H1 (cell line): Measurements from ENCODE around the gene COL5A1. TPM values are rescaled to one million over a fixed set of nuclear protein-coding genes. Genes with fewer than 3 reads are reported as not detected.

Experiments
- CTCF ChIA-PET: fragments of 300-600 bp; sonication (Branson Sonifier 250); formaldehyde crosslinking; loops from one replicate; lab custom pipeline; 2021; ENCODE audit not compliant: partially characterized antibody; lab: Charles Lee
- POLR2A ChIA-PET: fragments of 300-600 bp; sonication (Branson Sonifier 250); formaldehyde crosslinking; loops from one replicate; lab custom pipeline; 2021; ENCODE audit warnings: inconsistent platforms; ENCODE audit not compliant: partially characterized antibody; lab: Charles Lee
- DNase-seq, 2 experiments: peaks; one replicate each; pipeline versions ENCODE4 v3.0.0 to v3.0.0-alpha.2; 2010 to 2022; ENCODE audit warnings: low spot score in 2 of 2, low read depth in 1 of 2, mixed read lengths in 1 of 2
- FAIRE-seq: peaks from 2 replicates; lab custom pipeline; 2011; peaks lifted over from hg19 to GRCh38; lab: Jason Lieb, UNC
- H2AFZ ChIP-seq: 2 replicates; pipeline ENCODE4 v1.8.1; 2012; ENCODE audit warnings: low read length, inconsistent platforms
- H2AK5ac ChIP-seq: 2 replicates; pipeline ENCODE4 v1.6.1; 2013; ENCODE audit warnings: low read depth, low read length
- H2BK120ac ChIP-seq: replicated peaks from 2 replicates; pipeline ENCODE3; 2013; ENCODE audit warnings: low read depth, low read length, inconsistent platforms
- H2BK12ac ChIP-seq: 2 replicates; pipeline ENCODE4 v1.6.1; 2013; ENCODE audit warnings: low read depth, low read length
- H2BK15ac ChIP-seq: 2 replicates; pipeline ENCODE4 v1.6.1; 2013; ENCODE audit warnings: low read length
- H2BK20ac ChIP-seq: 2 replicates; pipeline ENCODE4 v1.6.1; 2013; ENCODE audit warnings: low read length
- H2BK5ac ChIP-seq: 2 replicates; pipeline ENCODE4 v1.6.1; 2013; ENCODE audit warnings: low read depth, low read length
- H3K14ac ChIP-seq: 2 replicates; pipeline ENCODE4 v1.6.1; 2013; ENCODE audit warnings: inconsistent platforms; ENCODE audit not compliant: insufficient read length
- H3K18ac ChIP-seq: 2 replicates; pipeline ENCODE4 v1.6.1; 2013; ENCODE audit warnings: low read length; ENCODE audit errors: extremely low read depth
- H3K23ac ChIP-seq: 2 replicates; pipeline ENCODE4 v1.6.1; 2013; ENCODE audit warnings: inconsistent platforms; ENCODE audit not compliant: insufficient read length
- H3K23me2 ChIP-seq: 2 replicates; pipeline ENCODE4 v1.6.1; 2013; ENCODE audit warnings: low read depth, low read length
- H3K27ac ChIP-seq: 2 replicates; pipeline ENCODE4 v1.6.1; 2011; ENCODE audit warnings: low read depth, low read length, inconsistent platforms
- H3K27me3 ChIP-seq, 4 experiments: replicated peaks in 1 of 4; 1 replicate in 1 of 4; 2 replicates in 3 of 4; pipeline versions ENCODE4 v1.6.1 to v1.8.1; 2011 to 2013; ENCODE audit warnings: low read length in 3 of 4, mild to moderate bottlenecking in 3 of 4, inconsistent platforms in 2 of 4, mixed read lengths in 2 of 4, moderate library complexity in 1 of 4; ENCODE audit not compliant: control insufficient read depth in 3 of 4, insufficient read depth in 3 of 4; ENCODE audit errors: extremely low read depth in 1 of 4
- H3K36me3 ChIP-seq, 4 experiments: 2 replicates each; pipeline versions ENCODE4 v1.6.1 to v1.8.1; 2011 to 2013; ENCODE audit warnings: mild to moderate bottlenecking in 4 of 4, low read length in 3 of 4, moderate library complexity in 2 of 4, control low read depth in 1 of 4, inconsistent platforms in 1 of 4; ENCODE audit not compliant: insufficient read depth in 4 of 4, control insufficient read depth in 2 of 4
- H3K4ac ChIP-seq: replicated peaks from 2 replicates; pipeline ENCODE3; 2013; ENCODE audit warnings: low read length, low read depth, mixed read lengths, inconsistent platforms; ENCODE audit not compliant: insufficient read length
- H3K4me1 ChIP-seq, 4 experiments: replicated peaks in 1 of 4; 1 replicate in 1 of 4; 2 replicates in 3 of 4; pipeline versions ENCODE4 v1.6.1 to v1.8.1; 2011 to 2013; ENCODE audit warnings: low read length in 3 of 4, inconsistent platforms in 2 of 4, mixed read lengths in 1 of 4; ENCODE audit not compliant: insufficient read depth in 4 of 4, control insufficient read depth in 3 of 4
- H3K4me2 ChIP-seq, 2 experiments: 2 replicates each; pipeline versions ENCODE4 v1.6.1 to v1.8.1; 2011 to 2013; ENCODE audit warnings: low read depth in 2 of 2, low read length in 2 of 2, control low read depth in 1 of 2, inconsistent platforms in 1 of 2, mild to moderate bottlenecking in 1 of 2; ENCODE audit not compliant: insufficient read depth in 1 of 2
- H3K4me3 ChIP-seq, 4 experiments: fragments of 200-600, 300-600 bp in 1 of 4; sonication (generic), shearing (Covaris generic), sonication (Bioruptor Twin) in 1 of 4; 2 replicates each; pipeline versions ENCODE4 v1.5.1 to v1.8.1; 2011 to 2016; ENCODE audit warnings: low read length in 4 of 4, low read depth in 3 of 4, control low read depth in 2 of 4, inconsistent platforms in 2 of 4, mild to moderate bottlenecking in 2 of 4, mixed read lengths in 1 of 4, moderate library complexity in 1 of 4; ENCODE audit not compliant: insufficient read depth in 2 of 4; ENCODE audit errors: extremely low read depth in 1 of 4
- H3K56ac ChIP-seq: replicated peaks from 2 replicates; pipeline ENCODE3; 2013; ENCODE audit warnings: low read depth, mild to moderate bottlenecking, mixed read lengths, low read length, inconsistent platforms; ENCODE audit not compliant: insufficient read length
- H3K79me1 ChIP-seq: 2 replicates; pipeline ENCODE4 v1.6.1; 2013; ENCODE audit warnings: low read depth, low read length, control low read depth
- H3K79me2 ChIP-seq, 2 experiments: 2 replicates each; pipeline versions ENCODE4 v1.6.1 to v1.8.1; 2012 to 2013; ENCODE audit warnings: low read length in 2 of 2, mild to moderate bottlenecking in 2 of 2, inconsistent platforms in 1 of 2; ENCODE audit not compliant: insufficient read depth in 2 of 2, control insufficient read depth in 1 of 2
- H3K9ac ChIP-seq, 4 experiments: replicated peaks in 1 of 4; 1 replicate in 1 of 4; 2 replicates in 3 of 4; pipeline versions ENCODE4 v1.6.1 to v1.8.1; 2011 to 2013; ENCODE audit warnings: low read depth in 3 of 4, low read length in 3 of 4, control low read depth in 2 of 4, mild to moderate bottlenecking in 2 of 4, moderate library complexity in 2 of 4, inconsistent platforms in 1 of 4; ENCODE audit errors: extremely low read depth in 1 of 4
- H3K9me3 ChIP-seq, 2 experiments: 2 replicates each; pipeline versions ENCODE4 v1.6.1 to v1.8.1; 2012 to 2013; ENCODE audit warnings: mild to moderate bottlenecking in 2 of 2, moderate library complexity in 2 of 2, control low read depth in 1 of 2, inconsistent platforms in 1 of 2, low read depth in 1 of 2, low read length in 1 of 2, mixed read lengths in 1 of 2; ENCODE audit not compliant: insufficient read depth in 2 of 2
- H4K20me1 ChIP-seq, 2 experiments: replicated peaks in 1 of 2; 2 replicates each; pipeline versions ENCODE3 to v1.8.1; 2011 to 2013; ENCODE audit warnings: inconsistent platforms in 2 of 2, low read length in 2 of 2, mild to moderate bottlenecking in 1 of 2; ENCODE audit not compliant: insufficient read depth in 2 of 2, control insufficient read depth in 1 of 2
- H4K5ac ChIP-seq: 2 replicates; pipeline ENCODE4 v1.6.1; 2013; ENCODE audit warnings: low read length, low read depth, mixed read lengths, inconsistent platforms; ENCODE audit not compliant: insufficient read length
- H4K8ac ChIP-seq: 2 replicates; pipeline ENCODE4 v1.8.0; 2013; ENCODE audit warnings: mild to moderate bottlenecking, moderate library complexity, low read length, inconsistent platforms; ENCODE audit not compliant: insufficient read depth; ENCODE audit errors: extremely low read depth
- H4K91ac ChIP-seq: replicated peaks from 2 replicates; pipeline ENCODE3; 2013; ENCODE audit warnings: low read length, mixed read lengths, inconsistent platforms; ENCODE audit not compliant: insufficient read length
- ASH2L ChIP-seq: fragments of 200-600, 300-600 bp; sonication (generic); IDR thresholded peaks from one replicate; pipeline ENCODE4 v1.7.1; 2017; ENCODE audit warnings: low read length
- BCL11A ChIP-seq, 2 experiments: IDR thresholded peaks; one replicate each; pipeline ENCODE4 v1.6.1; 2011; ENCODE audit warnings: low read depth in 2 of 2, low read length in 2 of 2, mild to moderate bottlenecking in 2 of 2
- FOSL1 ChIP-seq: IDR thresholded peaks from 2 replicates; pipeline ENCODE4 v1.6.1; 2011; ENCODE audit warnings: mild to moderate bottlenecking, low read depth, low read length, moderate library complexity; ENCODE audit not compliant: insufficient read depth
- GTF2F1 ChIP-seq: IDR thresholded peaks from 2 replicates; pipeline ENCODE4 v1.6.1; 2012; ENCODE audit warnings: low read depth, low read length, improper control_type of control experiment, borderline replicate concordance
- JUND ChIP-seq: IDR thresholded peaks from 2 replicates; pipeline ENCODE4 v1.6.1; 2011; ENCODE audit warnings: mild to moderate bottlenecking, improper control_type of control experiment, low read length
- MAFK ChIP-seq: IDR thresholded peaks from 2 replicates; pipeline ENCODE4 v1.6.1; 2012; ENCODE audit warnings: low read depth, mild to moderate bottlenecking, improper control_type of control experiment, low read length
- SIN3A ChIP-seq, 2 experiments: IDR thresholded peaks in 1 of 2; conservative IDR thresholded peaks in 1 of 2; 2 replicates each; pipeline ENCODE4 v1.6.1; 2011 to 2012; ENCODE audit warnings: low read length in 2 of 2, improper control_type of control experiment in 1 of 2, low read depth in 1 of 2, mild to moderate bottlenecking in 1 of 2
- SIRT6 ChIP-seq: IDR thresholded peaks from one replicate; pipeline ENCODE4 v1.7.1; 2012; ENCODE audit warnings: low read length, inconsistent platforms
- SIX5 ChIP-seq: IDR thresholded peaks from 2 replicates; pipeline ENCODE4 v1.6.1; 2011; ENCODE audit warnings: mild to moderate bottlenecking, low read depth, low read length
- SP1 ChIP-seq: IDR thresholded peaks from 2 replicates; pipeline ENCODE4 v1.6.1; 2011; ENCODE audit warnings: low read depth, low read length
- SUZ12 ChIP-seq: fragments of 200-600 bp; sonication (generic); IDR thresholded peaks from 2 replicates; pipeline ENCODE4 v1.6.1; 2012; ENCODE audit warnings: mild to moderate bottlenecking, inconsistent platforms, low read length, moderate library complexity, mixed read lengths
- TCF12 ChIP-seq: IDR thresholded peaks from 2 replicates; pipeline ENCODE4 v1.6.1; 2011; ENCODE audit warnings: low read depth, mild to moderate bottlenecking, low read length
- YY1 ChIP-seq: IDR thresholded peaks from 2 replicates; pipeline ENCODE4 v1.6.1; 2011; ENCODE audit warnings: low read depth, mild to moderate bottlenecking, low read length
- WGBS, 2 experiments: shearing (Covaris generic) in 1 of 2; methylation state at CpG; one replicate each; pipeline versions ENCODE4 v1.1.6 to v1.1.7; 2013 to 2015; ENCODE audit warnings: low lambda C conversion rate in 2 of 2, mixed read lengths in 2 of 2, inconsistent platforms in 1 of 2, low coverage in 1 of 2, missing lambda C conversion rate in 1 of 2; ENCODE audit not compliant: insufficient replicate concordance in 2 of 2, insufficient coverage in 1 of 2, insufficient read length in 1 of 2; ENCODE audit errors: extremely low coverage in 1 of 2, missing lambda C conversion rate in 1 of 2; 5-methylcytosine and 5-hydroxymethylcytosine counted together
- polyA plus RNA-seq, 7 experiments: library from polyadenylated mRNA; depleted of rRNA in 3 of 7; stranded (reverse) in 5 of 7; unstranded in 2 of 7; fragments of >200 nt in 5 of 7; fragments of 200-250 nt in 2 of 7; gene quantifications; 1 replicate in 5 of 7; 2 replicates in 1 of 7; 4 replicates in 1 of 7; pipeline versions ENCODE4 v1.2.1 to v1.2.3, GENCODE V29; 2011 to 2013; ENCODE audit warnings: missing spikeins in 2 of 7, mixed read lengths in 2 of 7
- total RNA-seq: library from RNA; stranded (reverse); fragmentation: NEBNext Ultra II Directional; extraction: Animal tissue kit (Norgen Biotek cat#: 25700); gene quantifications from 2 replicates; pipeline ENCODE4 v1.2.1, GENCODE V29; 2021

COL5A1 gene
- total and polyA plus RNA-seq, 2 of the 8 experiments (the other 6 are each of a cell fraction or from before 2014, with no cell fraction given) = 3.8 to 12.0 TPM

GRCh38 chr9:134612309-134612708 is 29.3 kb upstream of the COL5A1 start:
- no peak for FAIRE-seq
- H3K18ac ChIP-seq = no peak overlapping the region
- H3K79me2 ChIP-seq = no peaks in the 10 kb centered on the region
- TF ChIP-seq SUZ12 = no peak
- no peak for TF ChIP-seq SIN3A (conservative IDR thresholded peaks at IDR 0.05 in 1 of 2, IDR thresholded peaks at IDR 0.05 in 1 of 2; ENCODE audit: low read depth in 1 of 2, low read length in 2 of 2)
- no peak for TF ChIP-seq FOSL1
- no peak for TF ChIP-seq SIRT6
- no peak for TF ChIP-seq SP1
- no peak for TF ChIP-seq MAFK
- no peak for TF ChIP-seq JUND
- TF ChIP-seq YY1 = no peak
- no peak for TF ChIP-seq ASH2L
- no peak for TF ChIP-seq BCL11A (IDR thresholded peaks at IDR 0.05; ENCODE audit: low read depth in 2 of 2, low read length in 2 of 2)
- TF ChIP-seq GTF2F1 = no peak
- TF ChIP-seq TCF12 = no peak
- no peak for TF ChIP-seq SIX5

More at GRCh38 chr9:134612309-134612708, 29.3 kb upstream of the COL5A1 start:
- DNase-seq = no peak
- Histone ChIP-seq H2BK15ac (no peak overlapping the region), H4K91ac (no peak overlapping the region), H2BK120ac (no peak overlapping the region), H3K23me2 (no peaks in the 10 kb centered on the region), H2BK20ac (no peak overlapping the region), H3K9ac (no peak overlapping the region), H3K79me1 (no peaks in the 10 kb centered on the region), H2BK5ac (no peak overlapping the region), H3K14ac (no peak overlapping the region), H2BK12ac (no peak overlapping the region), H3K4me1 (no peaks in the 10 kb centered on the region), H4K8ac (no peak overlapping the region), H3K36me3 (no peaks in the 10 kb centered on the region; a peak in 1 of 8 replicates), H2AFZ (no peak overlapping the region), H3K23ac (no peak overlapping the region), H3K56ac (no peak overlapping the region), H3K4ac (no peak overlapping the region), H4K5ac (no peak overlapping the region), H2AK5ac (no peak overlapping the region), H3K4me3 (no peak overlapping the region), H3K4me2 (no peak overlapping the region), H3K27me3 (no peaks in the 10 kb centered on the region), H4K20me1 (no peaks in the 10 kb centered on the region), H3K27ac (no peak overlapping the region), H3K9me3 (peaks cover 3 to 19% of the 10 kb centered on the region in 2 experiments; a peak in 3 of 4 replicates)
- CTCF ChIA-PET = no interaction called here
- POLR2A ChIA-PET = no interaction called here
- WGBS, 2 experiments = 91% methylated on average over 1 of the region's 1 CpG; no CpG with 5 or more reads in 1 of the 2 experiments
